K562 (cell line): Measurements from ENCODE around the gene SYNRG. TPM values are rescaled to one million over a fixed set of nuclear protein-coding genes. Genes with fewer than 3 reads are reported as not detected.

Experiments
- ATAC-seq: fragments of 200-7000 bp; cut with Tn5 transposase; 3 replicates; pipeline ENCODE4 v1.9.1; 2020; ENCODE audit warnings: moderate library complexity
- BruUV-seq: library from RNA; stranded (reverse); fragments of 400-500 nt; replicated peaks from 2 replicates; lab custom pipeline; 2021; lab: Mats Ljungman, UMichigan
- CTCF ChIA-PET: fragments of 300-600 bp; formaldehyde crosslinking; extraction: SDS; loops from one replicate; lab custom pipeline; 2021; ENCODE audit warnings: low intra/inter-chr PET ratio; lab: Yijun Ruan, JAX
- POLR2A ChIA-PET: fragments of 300-600, 350-650 bp; sonication (Branson Sonifier 250); formaldehyde crosslinking; extraction: SDS; loops from one replicate; lab custom pipeline; 2021; ENCODE audit warnings: antibody characterized with exemption, inconsistent platforms; lab: Yijun Ruan, JAX
- DNase-seq, 4 experiments: peaks; one replicate each; pipeline versions ENCODE4 v3.0.0 to v3.0.0-alpha.2; 2011 to 2018; ENCODE audit warnings: low spot score in 3 of 4, mixed read lengths in 3 of 4; ENCODE audit errors: extremely low read depth in 1 of 4
- FAIRE-seq: peaks from 2 replicates; lab custom pipeline; 2011; peaks lifted over from hg19 to GRCh38; lab: Jason Lieb, UNC
- H2AFZ ChIP-seq: 2 replicates; pipeline ENCODE4 v1.6.0; 2011; ENCODE audit warnings: low read depth, low read length, control low read depth, inconsistent platforms
- H3K27ac ChIP-seq: fragments of 200-600 bp; 3 replicates; pipeline ENCODE4 v1.8.0; 2011; ENCODE audit warnings: low read depth, mild to moderate bottlenecking, control low read depth, inconsistent platforms, low read length, moderate library complexity, mixed read lengths; ENCODE audit errors: extremely low read depth
- H3K27me3 ChIP-seq, 2 experiments: fragments of 300-600 bp in 1 of 2; 2 replicates in 1 of 2; 3 replicates in 1 of 2; pipeline versions ENCODE4 v1.6.0 to v1.8.0; 2011; ENCODE audit warnings: inconsistent platforms in 2 of 2, low read length in 2 of 2, mild to moderate bottlenecking in 1 of 2, mixed read lengths in 1 of 2, moderate library complexity in 1 of 2; ENCODE audit not compliant: control insufficient read depth in 2 of 2, insufficient read depth in 2 of 2
- H3K36me3 ChIP-seq: fragments of 300-600 bp; 3 replicates; pipeline ENCODE4 v1.8.0; 2011; ENCODE audit warnings: mild to moderate bottlenecking, low read length, inconsistent platforms; ENCODE audit not compliant: control insufficient read depth, insufficient read depth
- H3K4me1 ChIP-seq, 2 experiments: fragments of 200-600 bp in 1 of 2; replicated peaks in 1 of 2; 2 replicates in 1 of 2; 3 replicates in 1 of 2; pipeline versions ENCODE4 v1.5.1 to v1.8.0; 2011; ENCODE audit warnings: inconsistent platforms in 2 of 2, low read length in 2 of 2, mild to moderate bottlenecking in 1 of 2, mixed read lengths in 1 of 2, moderate library complexity in 1 of 2; ENCODE audit not compliant: control insufficient read depth in 2 of 2, insufficient read depth in 2 of 2
- H3K4me2 ChIP-seq: 2 replicates; pipeline ENCODE4 v1.6.1; 2011; ENCODE audit warnings: low read length, control low read depth, inconsistent platforms, mixed read lengths; ENCODE audit not compliant: insufficient read depth
- H3K4me3 ChIP-seq: fragments of 200-600 bp; sonication (generic), shearing (Covaris generic); 2 replicates; pipeline ENCODE4 v1.5.1; 2016; ENCODE audit warnings: control low read depth, inconsistent platforms
- H3K79me2 ChIP-seq: fragments of 200-600 bp; 3 replicates; pipeline ENCODE4 v1.8.0; 2011; ENCODE audit warnings: low read length, inconsistent platforms; ENCODE audit not compliant: control insufficient read depth, insufficient read depth
- H3K9ac ChIP-seq, 2 experiments: 2 replicates each; pipeline versions ENCODE4 v1.6.0 to v1.6.1; 2011; ENCODE audit warnings: low read depth in 2 of 2, low read length in 2 of 2, control low read depth in 1 of 2, inconsistent platforms in 1 of 2, mild to moderate bottlenecking in 1 of 2, mixed read lengths in 1 of 2; ENCODE audit not compliant: insufficient read depth in 1 of 2
- H3K9me1 ChIP-seq: one replicate; pipeline ENCODE4 v1.6.0; 2011; ENCODE audit warnings: inconsistent platforms, mild to moderate bottlenecking, low read length, moderate library complexity; ENCODE audit not compliant: control insufficient read depth, insufficient read depth
- H3K9me3 ChIP-seq: replicated peaks from 2 replicates; pipeline ENCODE4 v1.5.1; 2011; ENCODE audit warnings: low read depth, low read length, inconsistent platforms; ENCODE audit not compliant: control insufficient read depth, insufficient read depth
- H4K20me1 ChIP-seq: replicated peaks from 2 replicates; pipeline ENCODE4 v1.6.1; 2011; ENCODE audit warnings: low read length, inconsistent platforms, mixed read lengths; ENCODE audit not compliant: control insufficient read depth, insufficient read depth
- CAMTA2 ChIP-seq: fragments of 250-450 bp; sonication (Bioruptor Pico); conservative IDR thresholded peaks from 2 replicates; pipeline ENCODE4 v1.5.1; 2022
- CHD2 ChIP-seq: IDR thresholded peaks from 2 replicates; pipeline ENCODE4 v1.6.1; 2011; ENCODE audit warnings: low read depth, low read length
- DMBX1 ChIP-seq: fragments of 250-450 bp; sonication (Bioruptor Pico); IDR thresholded peaks from 2 replicates; pipeline ENCODE4 v1.8.0; 2022; ENCODE audit warnings: inconsistent platforms, mild to moderate bottlenecking, moderate library complexity, borderline replicate concordance
- FOS ChIP-seq: IDR thresholded peaks from 3 replicates; pipeline ENCODE4 v1.6.1; 2011; ENCODE audit not compliant: insufficient read length; ENCODE audit errors: extremely low read depth
- FOXO4 ChIP-seq: fragments of 450-650 bp; formaldehyde crosslinking; IDR thresholded peaks from 2 replicates; pipeline ENCODE4 v1.4.0; 2020; ENCODE audit warnings: mild to moderate bottlenecking, moderate library complexity
- HIVEP1 ChIP-seq: fragments of 250-450 bp; sonication (Bioruptor Pico); IDR thresholded peaks from 2 replicates; pipeline ENCODE4 v1.4.0; 2020; ENCODE audit warnings: mild to moderate bottlenecking
- ILF3 ChIP-seq: fragments of 450-650 bp; IDR thresholded peaks from 2 replicates; pipeline ENCODE4 v1.6.1; 2018; ENCODE audit warnings: antibody characterized with exemption, mild to moderate bottlenecking, moderate library complexity, borderline replicate concordance
- NFATC3 ChIP-seq: fragments of 450-650 bp; IDR thresholded peaks from 2 replicates; pipeline ENCODE4 v1.6.1; 2017; ENCODE audit warnings: mild to moderate bottlenecking
- PURB ChIP-seq: sonication (generic); formaldehyde crosslinking; IDR thresholded peaks from 2 replicates; pipeline ENCODE4 v1.9.0; 2021; ENCODE audit warnings: low read depth, mild to moderate bottlenecking, missing genetic modification reagents
- SETDB1 ChIP-seq: IDR thresholded peaks from one replicate; pipeline ENCODE4 v1.6.1; 2012; ENCODE audit warnings: low read length, control low read depth, inconsistent platforms
- SPI1 ChIP-seq: IDR thresholded peaks from 2 replicates; pipeline ENCODE4 v1.6.1; 2011; ENCODE audit warnings: low read depth, low read length, control low read depth, borderline replicate concordance
- SRSF9 ChIP-seq: fragments of 200-400 bp; formaldehyde crosslinking; IDR thresholded peaks from 2 replicates; pipeline ENCODE4 v1.6.1; 2017; ENCODE audit warnings: low read depth, low read length, borderline replicate concordance
- WGBS: fragments of 100-300 bp; shearing (Covaris generic); methylation state at CpG from one replicate; pipeline ENCODE4 v1.1.6; 2016; ENCODE audit warnings: low coverage, mixed read lengths; ENCODE audit not compliant: insufficient coverage; ENCODE audit errors: missing lambda C conversion rate; 5-methylcytosine and 5-hydroxymethylcytosine counted together
- in situ Hi-C: fragments of 300-500 bp; cut with MboI; formaldehyde crosslinking; loops from 4 replicates; pipeline ENCODE4 v1.15.0; 2018; ENCODE audit warnings: inconsistent platforms, mixed read lengths
- intact Hi-C: fragments of 100-400 bp; cut with micrococcal nuclease; formaldehyde crosslinking; loops from 2 replicates; pipeline ENCODE4 v1.14.2; 2022
- polyA plus RNA-seq, 8 experiments: library from polyadenylated mRNA; depleted of rRNA in 4 of 8; stranded (reverse) in 5 of 8; unstranded in 3 of 8; fragments of >200 nt; fragmentation: Nextera tagmentation in 2 of 8; fragmentation: Illumina TruSeq in 1 of 8; extraction: Ambion mirVana in 2 of 8; extraction: Trizol in 1 of 8; gene quantifications; 2 replicates each; pipeline versions ENCODE4 v1.2.1 to v1.2.3, GENCODE V29; 2011 to 2014; ENCODE audit warnings: inconsistent platforms in 1 of 8, missing spikeins in 1 of 8
- total RNA-seq, 7 experiments: library from RNA; depleted of rRNA in 6 of 7; stranded (reverse); fragments of >200 nt in 6 of 7; fragmentation: Illumina TruSeq in 2 of 7; extraction: Trizol in 2 of 7; gene quantifications; 2 replicates each; pipeline versions ENCODE4 v1.2.1 to v1.2.3, GENCODE V29; 2011 to 2021; ENCODE audit warnings: low replicate concordance in 1 of 7
- TF ChIP-seq, protein P1 (sequence below): sonication (generic); formaldehyde crosslinking; IDR thresholded peaks from 2 replicates; pipeline ENCODE4 v1.8.0; 2023; ENCODE audit warnings: missing genetic modification reagents, mild to moderate bottlenecking, borderline replicate concordance
- TF ChIP-seq, protein P2 (sequence below): fragments of 200-800 bp; sonication (Bioruptor generic); IDR thresholded peaks from 2 replicates; pipeline ENCODE4 v1.6.1; 2017; ENCODE audit warnings: missing genetic modification characterization, missing compliant biosample characterization

The SYNRG gene
- total and polyA plus RNA-seq, 9 of the 15 experiments (the other 6 are each of a cell fraction or from before 2014, with no cell fraction given) = 2.9 to 28.2 (median 15.1) TPM

DNA sequence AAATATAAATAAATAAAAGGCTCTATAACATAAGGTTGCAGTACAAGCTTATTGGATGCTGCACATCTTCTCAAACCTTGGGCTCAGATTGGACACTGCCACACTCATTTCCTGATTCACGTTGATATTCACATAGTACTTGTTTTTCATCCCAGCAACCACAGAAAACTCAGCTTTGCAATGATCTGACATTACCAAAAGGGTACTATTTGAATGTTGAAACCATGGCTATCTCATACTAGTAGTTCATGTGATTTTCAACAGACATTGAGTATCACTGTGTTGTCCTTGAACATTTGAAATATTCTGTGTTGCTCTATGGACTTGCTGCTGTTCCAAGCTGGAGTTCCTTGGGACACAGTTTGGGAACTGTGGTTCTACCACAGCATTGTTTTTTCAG, 48.0 kb upstream of the SYNRG start:
- H3K27ac ChIP-seq = no peak overlapping the region
- in situ Hi-C loops = no loop called here
- no peak for DNase-seq
- peaks cover 0 to 18% of the 10 kb centered on the region in 2 experiments; a peak in 3 of 5 replicates for H3K27me3 ChIP-seq
- no peak overlapping the region for H2AFZ ChIP-seq
- CTCF ChIA-PET = interaction anchor here (0.6 kb wide), 1 partner anchor 613 kb away, joined by 4 read pairs; no protein-coding TSS in a partner anchor
- POLR2A ChIA-PET = no interaction called here
- WGBS = 0% methylated on average over 1 of the region's 1 CpG
- no peaks in the 10 kb centered on the region for H3K79me2 ChIP-seq
- no peak for TF ChIP-seq SPI1
- TF ChIP-seq, protein P1, sequence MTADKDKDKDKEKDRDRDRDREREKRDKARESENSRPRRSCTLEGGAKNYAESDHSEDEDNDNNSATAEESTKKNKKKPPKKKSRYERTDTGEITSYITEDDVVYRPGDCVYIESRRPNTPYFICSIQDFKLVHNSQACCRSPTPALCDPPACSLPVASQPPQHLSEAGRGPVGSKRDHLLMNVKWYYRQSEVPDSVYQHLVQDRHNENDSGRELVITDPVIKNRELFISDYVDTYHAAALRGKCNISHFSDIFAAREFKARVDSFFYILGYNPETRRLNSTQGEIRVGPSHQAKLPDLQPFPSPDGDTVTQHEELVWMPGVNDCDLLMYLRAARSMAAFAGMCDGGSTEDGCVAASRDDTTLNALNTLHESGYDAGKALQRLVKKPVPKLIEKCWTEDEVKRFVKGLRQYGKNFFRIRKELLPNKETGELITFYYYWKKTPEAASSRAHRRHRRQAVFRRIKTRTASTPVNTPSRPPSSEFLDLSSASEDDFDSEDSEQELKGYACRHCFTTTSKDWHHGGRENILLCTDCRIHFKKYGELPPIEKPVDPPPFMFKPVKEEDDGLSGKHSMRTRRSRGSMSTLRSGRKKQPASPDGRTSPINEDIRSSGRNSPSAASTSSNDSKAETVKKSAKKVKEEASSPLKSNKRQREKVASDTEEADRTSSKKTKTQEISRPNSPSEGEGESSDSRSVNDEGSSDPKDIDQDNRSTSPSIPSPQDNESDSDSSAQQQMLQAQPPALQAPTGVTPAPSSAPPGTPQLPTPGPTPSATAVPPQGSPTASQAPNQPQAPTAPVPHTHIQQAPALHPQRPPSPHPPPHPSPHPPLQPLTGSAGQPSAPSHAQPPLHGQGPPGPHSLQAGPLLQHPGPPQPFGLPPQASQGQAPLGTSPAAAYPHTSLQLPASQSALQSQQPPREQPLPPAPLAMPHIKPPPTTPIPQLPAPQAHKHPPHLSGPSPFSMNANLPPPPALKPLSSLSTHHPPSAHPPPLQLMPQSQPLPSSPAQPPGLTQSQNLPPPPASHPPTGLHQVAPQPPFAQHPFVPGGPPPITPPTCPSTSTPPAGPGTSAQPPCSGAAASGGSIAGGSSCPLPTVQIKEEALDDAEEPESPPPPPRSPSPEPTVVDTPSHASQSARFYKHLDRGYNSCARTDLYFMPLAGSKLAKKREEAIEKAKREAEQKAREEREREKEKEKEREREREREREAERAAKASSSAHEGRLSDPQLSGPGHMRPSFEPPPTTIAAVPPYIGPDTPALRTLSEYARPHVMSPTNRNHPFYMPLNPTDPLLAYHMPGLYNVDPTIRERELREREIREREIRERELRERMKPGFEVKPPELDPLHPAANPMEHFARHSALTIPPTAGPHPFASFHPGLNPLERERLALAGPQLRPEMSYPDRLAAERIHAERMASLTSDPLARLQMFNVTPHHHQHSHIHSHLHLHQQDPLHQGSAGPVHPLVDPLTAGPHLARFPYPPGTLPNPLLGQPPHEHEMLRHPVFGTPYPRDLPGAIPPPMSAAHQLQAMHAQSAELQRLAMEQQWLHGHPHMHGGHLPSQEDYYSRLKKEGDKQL = no peak
- TF ChIP-seq PURB = no peak
- TF ChIP-seq CHD2 = no peak
- no peak for TF ChIP-seq FOS
- no peak for TF ChIP-seq DMBX1 (CRISPR knock-in tag)
- TF ChIP-seq CAMTA2 (CRISPR knock-in tag) = no peak
- no peak for TF ChIP-seq NFATC3
- TF ChIP-seq ILF3 = no peak
- TF ChIP-seq, protein P2, sequence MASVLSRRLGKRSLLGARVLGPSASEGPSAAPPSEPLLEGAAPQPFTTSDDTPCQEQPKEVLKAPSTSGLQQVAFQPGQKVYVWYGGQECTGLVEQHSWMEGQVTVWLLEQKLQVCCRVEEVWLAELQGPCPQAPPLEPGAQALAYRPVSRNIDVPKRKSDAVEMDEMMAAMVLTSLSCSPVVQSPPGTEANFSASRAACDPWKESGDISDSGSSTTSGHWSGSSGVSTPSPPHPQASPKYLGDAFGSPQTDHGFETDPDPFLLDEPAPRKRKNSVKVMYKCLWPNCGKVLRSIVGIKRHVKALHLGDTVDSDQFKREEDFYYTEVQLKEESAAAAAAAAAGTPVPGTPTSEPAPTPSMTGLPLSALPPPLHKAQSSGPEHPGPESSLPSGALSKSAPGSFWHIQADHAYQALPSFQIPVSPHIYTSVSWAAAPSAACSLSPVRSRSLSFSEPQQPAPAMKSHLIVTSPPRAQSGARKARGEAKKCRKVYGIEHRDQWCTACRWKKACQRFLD (CRISPR knock-in tag) = no peak
- no peak for TF ChIP-seq HIVEP1
- TF ChIP-seq SETDB1 = no peak
- no peak for TF ChIP-seq SRSF9
- no peak for TF ChIP-seq FOXO4
- no TSS peak for BruUV-seq
- no peak overlapping the region for H3K9ac ChIP-seq
- no peak for ATAC-seq
- intact Hi-C loops = no loop called here
- no peaks in the 10 kb centered on the region for H4K20me1 ChIP-seq
- H3K9me1 ChIP-seq = peaks cover 2% of the 10 kb centered on the region
- no peak overlapping the region for H3K4me3 ChIP-seq
- H3K4me2 ChIP-seq = no peak overlapping the region
- H3K36me3 ChIP-seq = no peaks in the 10 kb centered on the region
- no peaks in the 10 kb centered on the region for H3K4me1 ChIP-seq
- H3K9me3 ChIP-seq = no peaks in the 10 kb centered on the region
- no peak for FAIRE-seq
